NCI-H748 (cell line): ENCODE results near the gene MR1.

Source experiments
- DNase-seq: peaks from one replicate; lab custom pipeline; 2025; ENCODE audit not compliant: unreplicated experiment; lab: John Stamatoyannopoulos, UW

MR1 gene

DNA sequence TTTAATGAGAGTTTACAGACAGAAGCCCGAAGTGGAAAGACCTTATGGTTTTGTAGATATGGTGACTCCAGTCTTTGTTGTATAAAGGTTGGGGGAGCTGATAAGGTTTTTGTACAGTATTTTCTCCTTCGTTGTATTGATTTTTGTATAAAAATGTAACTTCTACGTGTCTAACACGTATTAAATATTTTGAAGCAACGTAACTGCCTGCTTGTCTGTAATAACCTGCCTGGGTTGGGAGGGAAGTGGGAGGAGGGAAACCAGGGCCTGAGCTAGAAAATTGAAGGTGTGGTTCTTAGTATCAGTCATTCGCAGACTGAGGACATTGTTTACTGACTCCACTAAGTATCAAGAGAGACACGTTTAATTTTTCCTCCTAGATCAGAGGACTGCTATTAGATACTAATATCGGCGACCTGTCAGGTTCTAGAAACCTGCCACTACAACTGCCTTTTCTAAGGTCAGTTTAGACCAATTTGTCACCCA, 56.9 kb downstream of the MR1 start:
- peak; percentile 41 for DNase-seq

GRCh38 chr1:181091309-181092040, 57.7 kb downstream of the MR1 start:
- DNase-seq = no peak

DNA sequence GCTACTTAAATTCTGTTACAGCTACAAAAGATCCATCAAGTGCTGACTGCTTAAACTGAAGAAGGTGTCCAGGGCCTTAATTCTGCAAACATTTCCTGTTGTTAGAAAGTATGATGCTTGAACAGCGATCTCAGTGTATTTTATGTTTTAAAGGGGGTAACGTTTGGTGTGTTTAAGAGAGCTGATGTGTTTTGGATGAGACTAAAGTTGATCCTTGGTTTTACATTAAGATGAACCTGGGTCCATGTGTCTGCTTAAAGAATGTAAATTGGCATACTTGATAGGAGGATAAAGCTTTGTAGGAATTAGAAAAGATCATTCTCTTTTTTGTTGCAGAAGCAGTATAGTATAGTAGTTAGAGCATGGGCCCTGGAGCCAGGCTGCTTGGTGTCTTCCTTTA, 58.3 kb downstream of the MR1 start:
- no peak for DNase-seq

DNA sequence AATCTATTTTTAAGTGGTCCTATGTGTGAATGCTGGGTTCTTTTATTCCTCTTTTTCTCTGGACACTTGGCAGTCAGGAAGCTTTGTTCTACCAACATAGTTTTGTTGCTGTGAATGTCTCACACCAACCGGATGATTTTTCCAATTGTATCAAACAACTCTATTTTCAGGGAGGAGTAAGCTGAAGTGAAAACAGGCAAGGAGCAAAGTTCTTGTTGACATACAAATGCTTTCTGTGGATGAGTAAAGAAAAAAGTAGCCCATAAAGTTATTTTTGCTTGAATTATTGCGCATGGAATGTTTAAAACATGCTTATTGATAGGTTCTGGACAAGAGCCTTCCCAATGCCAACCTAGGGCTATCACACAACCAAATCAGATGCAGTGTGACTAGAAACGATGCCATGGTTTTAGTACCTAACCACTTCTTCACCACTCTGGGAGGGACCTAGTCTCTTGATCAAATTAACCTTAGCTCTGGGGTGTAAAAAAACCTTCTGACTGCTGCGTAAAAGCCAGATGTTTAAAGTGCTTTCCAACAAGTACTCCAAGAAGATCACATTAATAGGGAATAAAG, 59.2 kb downstream of the MR1 start:
- DNase-seq = no peak

- DNase-seq = no peak
These were observed 60.8 kb downstream of the MR1 start for GRCh38 chr1:181094416-181095212.

DNA sequence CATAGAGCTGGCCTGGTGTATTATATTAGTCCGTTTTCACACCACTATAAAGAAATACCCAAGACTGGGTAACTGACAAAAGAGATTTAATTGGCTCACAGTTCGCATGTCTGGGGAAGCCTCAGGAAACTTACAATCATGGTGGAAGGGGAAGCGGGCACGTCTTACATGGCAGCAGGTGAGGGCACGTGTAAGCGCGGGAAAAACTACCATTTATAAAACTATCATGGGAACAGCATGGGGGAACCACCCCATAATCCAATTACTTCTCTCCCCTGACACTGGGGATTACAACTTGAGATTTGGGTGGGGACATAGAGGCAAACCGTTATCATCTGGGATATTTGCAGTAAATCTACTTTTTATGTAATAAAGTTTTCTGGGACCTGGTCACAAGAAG, 61.5 kb downstream of the MR1 start:
- DNase-seq = no peak

DNA sequence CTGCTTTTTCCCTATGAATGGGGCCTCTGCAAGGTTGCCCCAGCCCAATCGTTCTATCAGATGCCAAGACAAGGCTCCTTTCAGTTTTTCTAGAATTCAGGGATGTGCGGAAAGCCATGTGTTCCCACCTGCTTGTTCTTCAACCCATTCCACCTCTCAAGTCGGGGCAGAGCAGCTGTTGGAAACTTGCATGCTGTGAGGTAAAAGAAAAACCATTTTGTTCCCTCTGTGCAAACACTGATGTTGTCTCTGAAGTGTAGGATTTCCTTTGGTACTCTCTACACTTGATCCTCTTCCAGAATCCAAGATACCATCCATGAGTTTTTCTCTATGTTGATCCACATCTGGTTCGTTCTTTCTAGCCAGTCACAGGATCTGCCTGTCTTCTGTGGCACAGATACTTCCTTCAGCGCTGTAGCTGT, 62.0 kb downstream of the MR1 start:
- peak; percentile 59 for DNase-seq

- no peak for DNase-seq
These were observed 63.5 kb downstream of the MR1 start for GRCh38 chr1:181097242-181097641.

DNA sequence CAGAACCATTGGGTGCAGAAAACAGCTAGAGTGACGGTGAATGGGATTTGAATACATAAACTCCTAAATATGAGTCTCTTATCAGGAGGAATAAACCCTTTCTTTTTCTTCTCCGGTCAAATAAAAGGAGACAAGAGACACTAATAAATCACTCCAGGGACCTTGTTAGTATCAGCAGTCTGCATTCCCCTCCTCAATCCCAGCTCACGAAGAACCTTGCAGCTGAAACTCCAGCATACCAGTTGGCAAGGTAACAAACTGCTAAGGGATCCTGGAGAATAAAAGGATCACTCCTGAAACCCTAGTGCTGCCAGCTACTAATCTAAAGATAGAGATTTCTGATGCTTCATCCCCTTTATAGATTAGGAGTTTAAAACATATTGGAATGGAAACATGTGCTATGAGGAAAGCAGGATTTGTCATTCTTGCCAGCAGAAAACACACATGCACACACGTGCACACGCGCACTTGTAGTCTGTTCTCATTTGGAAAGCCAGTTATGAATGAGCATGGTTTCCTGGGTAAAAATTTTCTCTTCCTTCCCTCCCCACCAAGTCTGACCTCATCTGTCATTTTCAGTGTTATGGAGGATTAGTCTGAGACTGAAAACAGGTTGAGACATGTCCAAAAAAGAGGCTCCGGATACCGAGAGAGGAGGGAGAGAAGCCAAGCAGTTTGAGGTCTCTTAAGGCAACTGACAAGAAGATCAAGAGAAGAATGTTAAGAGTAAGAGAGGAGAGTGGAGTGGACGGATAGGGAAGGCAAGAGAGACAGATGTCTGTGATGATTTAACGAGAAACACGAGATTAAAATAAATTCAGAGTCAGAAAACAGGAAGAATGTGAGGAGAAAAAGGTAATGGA, 65.6 kb downstream of the MR1 start:
- no peak for DNase-seq

GRCh38 chr1:181100015-181100905, 66.5 kb downstream of the MR1 start:
- no peak for DNase-seq

DNA sequence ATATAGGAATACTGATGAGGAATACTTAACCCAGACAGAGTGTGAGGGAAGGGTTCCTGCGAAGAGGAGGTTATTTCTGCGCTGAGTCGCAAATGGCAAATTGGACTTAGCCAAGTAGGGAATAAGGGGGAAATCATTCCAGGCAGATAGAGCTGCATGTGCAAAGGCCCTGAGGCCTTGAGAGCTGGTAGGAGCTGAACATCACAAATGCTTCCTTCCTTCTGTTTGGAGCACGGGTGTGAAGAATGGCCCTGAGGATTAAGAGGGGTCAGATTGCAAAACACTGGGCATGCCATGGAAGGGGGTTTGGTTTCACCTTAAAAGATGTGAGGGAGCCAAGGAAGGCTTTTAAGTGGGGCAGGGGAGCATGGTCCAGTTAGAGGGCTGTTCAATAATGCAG, 67.2 kb downstream of the MR1 start:
- no peak for DNase-seq

DNA sequence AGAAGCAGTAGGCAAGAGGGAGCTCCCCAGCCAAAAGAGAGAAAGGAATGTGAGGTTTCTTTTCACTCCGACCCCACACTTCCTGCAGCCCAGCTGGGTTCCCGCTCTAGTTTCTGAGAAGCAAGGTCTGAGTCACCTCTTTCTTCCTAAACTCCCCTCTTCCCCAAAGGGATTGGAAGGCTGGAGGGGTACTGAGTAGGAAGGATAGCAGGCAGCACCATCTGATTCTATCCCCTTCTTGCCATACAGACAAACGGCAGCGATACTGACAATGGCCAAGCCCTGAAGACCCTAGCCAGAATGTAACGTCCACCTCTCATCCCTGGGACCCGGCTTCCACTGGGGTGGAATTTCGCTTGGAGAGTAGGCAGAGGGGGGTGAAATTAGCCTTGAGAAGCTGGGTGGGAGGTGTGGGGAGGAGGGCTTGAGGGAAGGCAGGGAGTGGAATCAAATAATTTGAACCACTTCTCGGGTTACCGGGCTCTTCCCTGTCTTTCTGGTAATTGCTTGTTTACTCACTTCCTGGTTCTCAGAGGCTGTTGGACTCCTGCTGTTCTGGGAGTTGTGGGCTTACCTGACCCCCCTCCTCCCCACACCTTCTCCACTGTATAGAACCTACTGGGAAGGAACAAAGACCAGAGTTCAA, 67.9 kb downstream of the MR1 start:
- peak; percentile 91 for DNase-seq

DNA sequence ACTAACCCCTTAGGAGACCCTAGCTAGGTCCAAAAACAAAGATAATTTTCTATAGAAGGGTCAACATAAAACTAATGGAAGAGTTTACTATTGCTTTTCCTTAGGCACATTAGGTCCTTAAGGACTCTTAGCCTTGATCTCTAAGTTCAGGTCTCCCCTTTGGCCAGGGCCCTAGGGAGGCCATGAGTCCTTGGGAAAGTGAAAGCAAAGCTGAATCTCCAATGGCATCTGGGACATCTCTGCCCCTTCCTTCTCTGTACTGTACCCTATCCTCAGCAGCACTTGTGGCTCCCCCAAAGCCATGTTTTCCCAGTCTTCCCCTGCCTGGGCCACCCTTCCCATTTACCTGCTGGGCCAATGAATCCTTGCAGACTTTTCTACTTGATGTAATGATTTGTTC, 69.1 kb downstream of the MR1 start:
- no peak for DNase-seq

- no peak for DNase-seq
These were observed 69.6 kb downstream of the MR1 start for GRCh38 chr1:181103399-181103798.

GRCh38 chr1:181104042-181104789, 70.4 kb downstream of the MR1 start:
- no peak for DNase-seq

DNA sequence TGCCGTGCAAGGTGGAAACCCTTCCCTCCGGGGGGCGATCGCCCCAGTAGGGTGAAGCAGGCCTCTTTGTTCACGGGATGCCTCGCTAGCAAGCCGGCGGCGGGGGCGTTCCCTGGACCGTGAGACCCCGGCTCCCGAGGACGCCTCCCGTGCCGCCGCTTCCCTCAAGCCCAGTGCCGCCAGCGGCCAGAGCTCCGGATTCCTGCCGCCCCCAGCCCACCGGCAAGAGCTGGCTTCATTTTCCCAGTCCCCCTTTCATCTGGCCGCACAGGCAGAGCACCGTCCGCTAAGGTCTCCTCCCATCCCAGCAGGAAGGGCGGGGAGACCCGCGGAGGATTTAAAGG, 71.0 kb downstream of the MR1 start:
- peak; percentile 61 for DNase-seq

DNA sequence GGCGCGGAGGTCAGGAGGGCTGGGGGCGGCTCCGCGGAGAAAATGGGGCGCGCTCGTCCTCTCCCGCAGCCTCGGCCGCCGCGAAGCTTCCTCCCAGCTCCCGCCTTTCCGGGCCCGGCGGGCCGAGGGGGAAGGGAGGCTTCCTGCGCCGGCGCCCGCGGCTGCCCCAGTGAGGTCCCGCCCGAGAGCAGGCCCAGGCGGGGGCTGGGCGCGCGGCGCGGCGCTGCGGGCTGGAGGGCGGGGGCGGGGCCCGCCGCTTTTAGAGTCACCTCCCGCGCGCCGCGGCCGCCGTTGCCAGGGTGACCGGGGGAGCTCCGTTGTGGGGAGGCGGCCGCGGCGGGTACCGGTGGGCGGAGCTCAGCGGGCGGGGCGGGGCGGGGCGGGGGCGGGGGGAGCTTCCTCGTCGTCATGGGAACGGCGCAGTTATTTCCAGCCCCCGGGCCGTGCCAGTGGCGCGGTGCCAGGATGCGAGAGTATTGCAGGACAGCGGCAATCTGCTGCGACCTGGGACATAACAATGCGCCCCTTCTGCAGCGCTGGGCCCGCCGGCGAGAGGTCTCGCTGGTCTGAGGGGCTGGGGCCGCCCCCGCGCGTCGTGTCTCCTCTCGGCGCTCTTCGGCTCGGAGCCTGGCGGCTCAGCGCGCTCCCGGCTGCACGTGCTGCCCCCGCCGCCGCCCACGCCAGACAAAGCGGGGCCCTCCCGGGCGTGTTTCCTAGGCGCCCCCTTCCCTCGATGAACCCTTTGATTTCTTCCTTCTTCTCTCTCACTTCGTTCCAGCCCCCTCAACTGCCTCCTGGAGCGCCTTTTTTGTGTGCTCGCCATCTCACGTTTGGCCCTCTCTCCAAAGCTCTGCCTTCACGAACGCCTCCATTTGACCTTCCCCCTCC, 71.6 kb downstream of the MR1 start:
- DNase-seq = peak; percentile 97

GRCh38 chr1:181106022-181106312, 72.2 kb downstream of the MR1 start:
- no peak for DNase-seq
